Thoracic aorta (tissue), 2 donors: Measurements from ENCODE around the gene GPAT3. TPM values are rescaled to one million over a fixed set of nuclear protein-coding genes. Genes with fewer than 3 reads are reported as not detected.
"Not testable (repeated sequence)": the region's sequence is repeated elsewhere in the genome, so short reads cannot be mapped to it uniquely, and the experiment has no call there.

Source experiments
- ATAC-seq: fragments of 150-250 bp; one replicate; pipeline ENCODE4 v1.8.0; 2017; ENCODE audit warnings: low read depth; ENCODE audit not compliant: insufficient number of reproducible peaks, low FRiP score
- DNase-seq: peaks from one replicate; pipeline ENCODE4 v3.0.0-alpha.2; 2020; ENCODE audit warnings: low spot score
- H3K27ac ChIP-seq, 2 donors: fragments of 200-600 bp; sonication (generic); 1 replicate in 1 of 2; 2 replicates in 1 of 2; pipeline ENCODE4 v1.5.1; 2016; ENCODE audit warnings: mild to moderate bottlenecking in 2 of 2, moderate library complexity in 2 of 2
- H3K27me3 ChIP-seq: fragments of 200-600 bp; sonication (generic); replicated peaks from 2 replicates; pipeline ENCODE4 v1.6.0; 2016; ENCODE audit warnings: mild to moderate bottlenecking; ENCODE audit not compliant: insufficient read depth
- H3K36me3 ChIP-seq: fragments of 200-600 bp; sonication (generic); one replicate; pipeline ENCODE4 v1.5.1; 2016
- H3K4me1 ChIP-seq, 2 donors: fragments of 200-600 bp; sonication (generic); 1 replicate in 1 of 2; 2 replicates in 1 of 2; pipeline versions ENCODE4 v1.5.1 to v1.6.0; 2016; ENCODE audit warnings: low read depth in 2 of 2, mild to moderate bottlenecking in 1 of 2; ENCODE audit not compliant: control insufficient read depth in 1 of 2
- H3K4me3 ChIP-seq: fragments of 200-600 bp; sonication (generic); 2 replicates; pipeline ENCODE4 v1.5.1; 2016; ENCODE audit warnings: mild to moderate bottlenecking
- H3K9me3 ChIP-seq: fragments of 200-600 bp; sonication (generic); 2 replicates; pipeline ENCODE4 v1.5.1; 2016
- CTCF ChIP-seq: fragments of 200-600 bp; sonication (generic); IDR thresholded peaks from one replicate; pipeline ENCODE4 v1.5.1; 2019; ENCODE audit warnings: antibody characterized with exemption
- total RNA-seq, 2 donors: library from RNA; depleted of rRNA; stranded (reverse); fragments of >200 nt; gene quantifications; one replicate each; pipeline versions ENCODE4 v1.1.0 to v1.2.3, GENCODE V29; 2016

Gene GPAT3
- total RNA-seq, 2 donors from 2014 or later = 6.6 to 7.8 TPM

- Histone ChIP-seq H3K4me1 (no peaks in the 10 kb centered on the region), H3K36me3 (no peaks in the 10 kb centered on the region), H3K27me3 (no peaks in the 10 kb centered on the region), H3K4me3 (no peak overlapping the region), H3K9me3 (no peaks in the 10 kb centered on the region), H3K27ac (no peak overlapping the region)
- TF ChIP-seq CTCF = no peak
- no peak for DNase-seq
- ATAC-seq = no peak
These were observed 36.9 kb downstream of the GPAT3 start for GRCh38 chr4:83572848-83573247.

- no peaks in the 10 kb centered on the region for H3K4me1 ChIP-seq
- H3K27ac ChIP-seq = no peak overlapping the region
- no peaks in the 10 kb centered on the region for H3K27me3 ChIP-seq
- TF ChIP-seq CTCF = no peak
- no peak for DNase-seq
- no peaks in the 10 kb centered on the region for H3K36me3 ChIP-seq
- no peaks in the 10 kb centered on the region for H3K9me3 ChIP-seq
- no peak overlapping the region for H3K4me3 ChIP-seq
- ATAC-seq = no peak
These were observed 38.3 kb downstream of the GPAT3 start for GRCh38 chr4:83574247-83574646.

GRCh38 chr4:83576237-83576636 is 40.3 kb downstream of the GPAT3 start:
- not testable (repeated sequence) for H3K27ac ChIP-seq, H3K27me3 ChIP-seq, ATAC-seq, H3K4me1 ChIP-seq, H3K4me3 ChIP-seq, H3K9me3 ChIP-seq, H3K36me3 ChIP-seq, DNase-seq

GRCh38 chr4:83581411-83582288 is 45.7 kb downstream of the GPAT3 start:
- H3K4me1 ChIP-seq = no peaks in the 10 kb centered on the region
- no peak for TF ChIP-seq CTCF
- DNase-seq (no peak), ATAC-seq (no peak)
- H3K9me3 ChIP-seq = no peaks in the 10 kb centered on the region
- H3K27me3 ChIP-seq = no peaks in the 10 kb centered on the region
- no peak overlapping the region for H3K27ac ChIP-seq
- H3K36me3 ChIP-seq = no peaks in the 10 kb centered on the region
- no peak overlapping the region for H3K4me3 ChIP-seq

GRCh38 chr4:83582289-83582785 is 46.4 kb downstream of the GPAT3 start:
- H3K4me3 ChIP-seq = no peak overlapping the region
- H3K36me3 ChIP-seq = no peaks in the 10 kb centered on the region
- DNase-seq = no peak
- no peak overlapping the region for H3K27ac ChIP-seq
- no peak for TF ChIP-seq CTCF
- no peak for ATAC-seq
- H3K4me1 ChIP-seq = no peaks in the 10 kb centered on the region
- no peaks in the 10 kb centered on the region for H3K27me3 ChIP-seq
- H3K9me3 ChIP-seq = no peaks in the 10 kb centered on the region
